Tibial artery (tissue), 4 donors: ENCODE results near the gene C12orf57.

Experiments used
- DNase-seq, 2 donors: peaks; one replicate each; pipeline ENCODE4 v3.0.0-alpha.2; 2019
- H3K27ac ChIP-seq, 2 donors: fragments of 200-600 bp; sonication (generic) in 1 of 2; 1 replicate in 1 of 2; 2 replicates in 1 of 2; pipeline ENCODE4 v1.5.1; 2018 to 2019; ENCODE audit warnings: mild to moderate bottlenecking in 1 of 2
- H3K27me3 ChIP-seq, 2 donors: fragments of 200-600 bp; sonication (generic) in 1 of 2; one replicate each; pipeline versions ENCODE4 v1.5.1 to v1.6.0; 2016 to 2019
- H3K36me3 ChIP-seq, 3 donors: fragments of 200-600 bp; sonication (generic) in 2 of 3; one replicate each; pipeline ENCODE4 v1.5.1; 2016 to 2019; ENCODE audit warnings: mild to moderate bottlenecking in 2 of 3
- H3K4me1 ChIP-seq, 4 donors: fragments of 200-600 bp; sonication (generic) in 2 of 4; 1 replicate in 3 of 4; 2 replicates in 1 of 4; pipeline ENCODE4 v1.5.1; 2016 to 2019
- H3K4me3 ChIP-seq, 2 donors: fragments of 200-600 bp; sonication (generic) in 1 of 2; 1 replicate in 1 of 2; 2 replicates in 1 of 2; pipeline ENCODE4 v1.5.1; 2018 to 2019; ENCODE audit warnings: mild to moderate bottlenecking in 2 of 2
- H3K9me3 ChIP-seq, 3 donors: fragments of 200-600 bp; sonication (generic) in 1 of 3; one replicate each; pipeline ENCODE4 v1.5.1; 2016 to 2019
- CTCF ChIP-seq, 2 experiments: fragments of 200-600 bp in 1 of 2; fragments of 450-650 bp in 1 of 2; IDR thresholded peaks; one replicate each; pipeline ENCODE4 v1.5.1; 2017 to 2019; ENCODE audit warnings: antibody characterized with exemption in 2 of 2, mild to moderate bottlenecking in 1 of 2, moderate library complexity in 1 of 2
- intact Hi-C: fragments of 100-400 bp; cut with DNase I; formaldehyde crosslinking; loops from one replicate; pipeline ENCODE4 v1.15.0; 2023; ENCODE audit warnings: low total_unique reads

Gene C12orf57

GRCh38 chr12:6921996-6922946 is 21.6 kb upstream of the C12orf57 start:
- peak in 1 of 2 donors; percentile 62 for DNase-seq
- intact Hi-C loops = no loop called here

DNA sequence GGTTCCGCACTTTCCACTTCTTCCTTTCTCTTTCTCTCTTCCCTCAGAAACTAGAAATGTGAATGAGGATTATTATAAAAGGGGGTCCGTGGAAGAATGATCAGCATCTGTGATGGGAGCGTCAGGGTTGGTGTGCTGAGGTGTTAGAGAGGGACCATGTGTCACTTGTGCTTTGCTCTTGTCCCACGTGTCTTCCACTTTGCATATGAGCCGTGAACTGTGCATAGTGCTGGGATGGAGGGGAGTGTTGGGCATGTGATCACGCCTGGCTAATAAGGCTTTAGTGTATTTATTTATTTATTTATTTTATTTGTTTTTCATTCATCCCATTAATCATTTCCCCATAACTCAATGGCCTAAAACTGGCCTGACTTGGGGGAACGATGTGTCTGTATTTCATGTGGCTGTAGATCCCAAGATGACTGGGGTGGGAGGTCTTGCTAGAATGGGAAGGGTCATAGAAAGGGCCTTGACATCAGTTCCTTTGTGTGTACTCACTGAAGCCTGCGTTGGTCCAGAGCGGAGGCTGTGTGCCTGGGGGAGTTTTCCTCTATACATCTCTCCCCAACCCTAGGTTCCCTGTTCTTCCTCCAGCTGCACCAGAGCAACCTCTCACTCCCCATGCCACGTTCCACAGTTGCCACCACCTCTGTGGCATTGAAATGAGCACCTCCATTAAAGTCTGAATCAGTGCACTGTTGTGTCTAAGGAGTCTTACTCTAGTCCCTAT is 20.7 kb upstream of the C12orf57 start:
- DNase-seq = peak in 1 of 2 donors; percentile 63
- no peaks in the 10 kb centered on the region for H3K27me3 ChIP-seq
- no peaks in the 10 kb centered on the region for H3K9me3 ChIP-seq
- peaks cover 7 to 36% (median 26%) of the 10 kb centered on the region in 4 donors for H3K4me1 ChIP-seq
- no peak for TF ChIP-seq CTCF (IDR thresholded peaks at IDR 0.05)
- no peak overlapping the region for H3K4me3 ChIP-seq
- intact Hi-C loops = no loop called here
- peaks cover 0 to 52% (median 15%) of the 10 kb centered on the region in 3 donors for H3K36me3 ChIP-seq
- peak overlapping the region in 1 of 2 donors; percentile 99 for H3K27ac ChIP-seq

More at GRCh38 chr12:6921996-6922946, 21.6 kb upstream of the C12orf57 start:
- Histone ChIP-seq H3K4me3 (no peak overlapping the region), H3K27me3 (no peaks in the 10 kb centered on the region), H3K9me3 (no peaks in the 10 kb centered on the region), H3K4me1 (peaks cover 7 to 35% (median 26%) of the 10 kb centered on the region in 4 donors), H3K36me3 (peaks cover 0 to 61% (median 22%) of the 10 kb centered on the region in 3 donors), H3K27ac (no peak overlapping the region)
- no peak for TF ChIP-seq CTCF (IDR thresholded peaks at IDR 0.05)

DNA sequence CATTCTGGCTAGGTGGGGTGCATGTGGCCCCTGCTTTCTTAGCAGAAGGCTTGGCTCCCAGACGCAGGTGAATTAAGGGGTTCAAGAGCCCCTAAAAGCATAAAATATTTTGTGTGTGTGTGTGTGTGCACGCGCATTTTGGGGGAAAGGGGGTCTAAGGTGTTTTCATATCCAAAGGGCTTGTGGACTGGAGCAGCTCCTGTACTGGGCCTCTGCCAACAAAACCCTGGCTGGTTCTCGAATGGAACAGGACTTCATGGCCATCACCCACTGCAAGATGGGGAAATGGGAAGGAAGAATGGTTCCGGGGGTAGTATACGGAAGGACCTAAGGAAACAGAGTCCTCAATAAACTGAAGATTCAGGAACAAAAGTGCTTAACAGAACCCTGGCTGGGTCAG is 20.0 kb upstream of the C12orf57 start:
- peak overlapping the region; percentile 99 for H3K27ac ChIP-seq
- intact Hi-C loops = loop anchor here (2.0 kb wide), 2 partner anchors 15 to 41 kb away; no protein-coding TSS in a partner anchor
- DNase-seq = peak in 1 of 2 donors; percentile 69

DNA sequence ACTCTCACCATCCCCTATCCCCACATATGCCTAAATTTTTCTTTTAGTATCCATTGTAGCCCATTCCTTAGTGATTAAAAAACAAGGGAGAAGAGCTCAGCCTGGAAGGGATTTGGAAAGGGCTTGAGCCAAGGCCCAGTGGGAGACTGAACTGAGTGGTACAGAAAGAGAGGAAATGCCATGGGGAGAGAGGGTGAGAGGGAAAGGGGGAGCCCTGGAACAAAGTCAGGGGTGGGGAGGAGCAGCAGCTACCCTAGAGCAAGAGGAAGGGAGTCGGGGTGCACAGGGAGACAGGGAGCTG is 18.6 kb upstream of the C12orf57 start:
- TF ChIP-seq CTCF (IDR thresholded peaks at IDR 0.05) = no peak
- DNase-seq = no peak
- peak overlapping the region; percentile 5 to 99 for H3K4me3 ChIP-seq
- H3K36me3 ChIP-seq = peaks cover 0 to 33% (median 15%) of the 10 kb centered on the region in 3 donors
- no peaks in the 10 kb centered on the region for H3K27me3 ChIP-seq
- intact Hi-C loops = loop anchor here (2.0 kb wide), 2 partner anchors 14 to 40 kb away; no protein-coding TSS in a partner anchor
- no peaks in the 10 kb centered on the region for H3K9me3 ChIP-seq
- H3K4me1 ChIP-seq = peaks cover 7 to 49% (median 38%) of the 10 kb centered on the region in 4 donors
- peak overlapping the region; percentile 99 for H3K27ac ChIP-seq

More for the DNA sequence above, 20.0 kb upstream of the C12orf57 start:
- H3K4me3 ChIP-seq = no peak overlapping the region
- TF ChIP-seq CTCF (IDR thresholded peaks at IDR 0.05) = no peak
- H3K9me3 ChIP-seq = no peaks in the 10 kb centered on the region
- H3K36me3 ChIP-seq = peaks cover 0 to 45% (median 15%) of the 10 kb centered on the region in 3 donors
- no peaks in the 10 kb centered on the region for H3K27me3 ChIP-seq
- H3K4me1 ChIP-seq = peaks cover 7 to 36% (median 26%) of the 10 kb centered on the region in 4 donors

- peaks cover 0 to 30% (median 15%) of the 10 kb centered on the region in 3 donors for H3K36me3 ChIP-seq
- peak overlapping the region; percentile 97 to 99 for H3K4me3 ChIP-seq
- H3K27me3 ChIP-seq = no peaks in the 10 kb centered on the region
- peak; percentile 86 to 92 for DNase-seq
- peaks cover 7 to 54% (median 41%) of the 10 kb centered on the region in 4 donors for H3K4me1 ChIP-seq
- H3K9me3 ChIP-seq = no peaks in the 10 kb centered on the region
- intact Hi-C loops = loop anchor here (2.0 kb wide), 2 partner anchors 13 to 39 kb away; no protein-coding TSS in a partner anchor
- peak in 1 of 2 experiments; percentile 17 for TF ChIP-seq CTCF (IDR thresholded peaks at IDR 0.05)
- H3K27ac ChIP-seq = peak overlapping the region; percentile 99
These were observed 18.1 kb upstream of the C12orf57 start for GRCh38 chr12:6925540-6926279.
